ENCODE results near the gene COL6A3.
A peak's percentile ranks its signal among the peaks of the same experiment; 100 is the strongest.

- peak in 1 of 3 donors; percentile 6 for TF ChIP-seq CTCF (IDR thresholded peaks at IDR 0.05)
- peak; percentile 71 to 98 (median 98) for TF ChIP-seq POLR2AphosphoS5 (IDR thresholded peaks at IDR 0.05)
Observed at GRCh38 chr2:237291138-237291792, 122.7 kb downstream of the COL6A3 start.
